GM23338 (cell line): ENCODE results near the gene ILKAP. TPM values are rescaled to one million over a fixed set of nuclear protein-coding genes. Genes with fewer than 3 reads are reported as not detected.

Source experiments
- ATAC-seq: fragments of 200-7000 bp; cut with Tn5 transposase; 3 replicates; pipeline ENCODE4 v1.9.1; 2020
- DNase-seq: peaks from one replicate; pipeline ENCODE4 v3.0.0-alpha.2; 2015; ENCODE audit warnings: low spot score
- H2AFZ ChIP-seq: fragments of 200-600 bp; sonication (generic); 2 replicates; pipeline ENCODE4 v1.8.0; 2016; ENCODE audit warnings: antibody characterized with exemption, mild to moderate bottlenecking, moderate library complexity
- H3F3A ChIP-seq: fragments of 200-600 bp; sonication (generic); replicated peaks from 2 replicates; pipeline ENCODE4 v1.8.0; 2017; ENCODE audit warnings: antibody characterized with exemption, mixed run types, low read depth
- H3K27ac ChIP-seq: fragments of 200-600 bp; sonication (generic); 2 replicates; pipeline ENCODE4 v1.6.1; 2016; ENCODE audit warnings: low read depth
- H3K27me3 ChIP-seq: fragments of 200-600 bp; sonication (generic); 2 replicates; pipeline ENCODE4 v1.8.0; 2016; ENCODE audit warnings: mild to moderate bottlenecking, mixed run types, moderate library complexity; ENCODE audit not compliant: insufficient read depth
- H3K36me3 ChIP-seq: fragments of 200-600 bp; sonication (generic); 2 replicates; pipeline ENCODE4 v1.8.0; 2016; ENCODE audit warnings: mild to moderate bottlenecking; ENCODE audit not compliant: insufficient read depth
- H3K4me1 ChIP-seq: fragments of 200-600 bp; sonication (generic); 2 replicates; pipeline ENCODE4 v1.8.0; 2016; ENCODE audit warnings: mild to moderate bottlenecking, moderate library complexity; ENCODE audit not compliant: insufficient read depth
- H3K4me2 ChIP-seq: fragments of 200-600 bp; sonication (generic); 2 replicates; pipeline ENCODE4 v1.7.1; 2017; ENCODE audit warnings: mixed run types
- H3K4me3 ChIP-seq: fragments of 200-600 bp; sonication (generic); 2 replicates; pipeline ENCODE4 v1.6.1; 2016; ENCODE audit warnings: mixed run types
- H3K79me2 ChIP-seq: fragments of 200-600 bp; sonication (generic); replicated peaks from 2 replicates; pipeline ENCODE4 v1.8.0; 2017; ENCODE audit warnings: mild to moderate bottlenecking; ENCODE audit not compliant: insufficient read depth
- H3K9me2 ChIP-seq: fragments of 200-600 bp; sonication (generic); 2 replicates; pipeline ENCODE4 v1.8.0; 2017; ENCODE audit not compliant: insufficient read depth
- H4K20me1 ChIP-seq: fragments of 200-600 bp; sonication (generic); replicated peaks from 2 replicates; pipeline ENCODE4 v1.8.0; 2017; ENCODE audit warnings: mild to moderate bottlenecking; ENCODE audit not compliant: insufficient read depth
- H3K27ac Mint-ChIP-seq: 2 replicates; pipeline ENCODE4 v1.8.0; 2020; ENCODE audit warnings: inconsistent platforms, mild to moderate bottlenecking, moderate library complexity, mixed read lengths
- H3K27me3 Mint-ChIP-seq: 3 replicates; pipeline ENCODE4 v1.8.0; 2022; ENCODE audit warnings: low read depth, mild to moderate bottlenecking, moderate library complexity, mixed read lengths, inconsistent platforms; ENCODE audit not compliant: insufficient read depth, poor library complexity
- H3K36me3 Mint-ChIP-seq: 3 replicates; pipeline ENCODE4 v1.8.0; 2021; ENCODE audit warnings: low read depth, mild to moderate bottlenecking, inconsistent platforms, moderate library complexity, mixed read lengths
- H3K4me1 Mint-ChIP-seq: 3 replicates; pipeline ENCODE4 v1.8.0; 2020; ENCODE audit warnings: mild to moderate bottlenecking, inconsistent platforms, mixed read lengths
- H3K4me3 Mint-ChIP-seq: 3 replicates; pipeline ENCODE4 v1.8.0; 2021; ENCODE audit warnings: moderate library complexity, mild to moderate bottlenecking, inconsistent platforms, mixed read lengths
- H3K9me3 Mint-ChIP-seq: 3 replicates; pipeline ENCODE4 v1.8.0; 2020; ENCODE audit warnings: moderate library complexity, mild to moderate bottlenecking, inconsistent platforms, mixed read lengths
- CTCF ChIP-seq, 2 experiments: fragments of 200-600 bp in 1 of 2; sonication (generic) in 1 of 2; conservative IDR thresholded peaks; 2 replicates each; pipeline versions ENCODE4 v1.5.1 to v1.6.1; 2016 to 2017; ENCODE audit warnings: antibody characterized with exemption in 2 of 2, low read depth in 2 of 2, mild to moderate bottlenecking in 2 of 2, moderate library complexity in 1 of 2
- ETS1 ChIP-seq: IDR thresholded peaks from 2 replicates; pipeline ENCODE4 v1.6.1; 2016; ENCODE audit warnings: antibody characterized with exemption
- JUNB ChIP-seq: IDR thresholded peaks from one replicate; pipeline ENCODE4 v1.6.1; 2016; ENCODE audit warnings: antibody characterized with exemption; ENCODE audit not compliant: unreplicated experiment
- NANOG ChIP-seq: IDR thresholded peaks from 2 replicates; pipeline ENCODE4 v1.6.1; 2016; ENCODE audit warnings: antibody characterized with exemption, borderline replicate concordance
- POLR2AphosphoS5 ChIP-seq: IDR thresholded peaks from 2 replicates; pipeline ENCODE4 v1.6.1; 2016; ENCODE audit warnings: antibody characterized with exemption, low read depth
- REST ChIP-seq: IDR thresholded peaks from one replicate; pipeline ENCODE4 v1.6.1; 2018; ENCODE audit warnings: antibody characterized with exemption; ENCODE audit not compliant: unreplicated experiment
- STAT1 ChIP-seq: IDR thresholded peaks from one replicate; pipeline ENCODE4 v1.6.1; 2016; ENCODE audit warnings: antibody characterized with exemption; ENCODE audit not compliant: unreplicated experiment
- ZNF114 ChIP-seq: fragments of 250-450 bp; sonication (Bioruptor Pico); IDR thresholded peaks from 2 replicates; pipeline ENCODE4 v1.5.0; 2020; ENCODE audit warnings: mild to moderate bottlenecking, moderate library complexity
- ZNF331 ChIP-seq: fragments of 250-450 bp; sonication (Bioruptor Pico); IDR thresholded peaks from 2 replicates; pipeline ENCODE4 v1.5.0; 2020; ENCODE audit warnings: low read depth, mild to moderate bottlenecking, moderate library complexity
- ZNF462 ChIP-seq: fragments of 250-450 bp; sonication (Bioruptor Pico); IDR thresholded peaks from 2 replicates; pipeline ENCODE4 v1.5.0; 2020; ENCODE audit warnings: mild to moderate bottlenecking, moderate library complexity
- polyA plus RNA-seq: library from polyadenylated mRNA; unstranded; fragments of >200 nt; fragmentation: Nextera tagmentation; extraction: Ambion mirVana; gene quantifications from 2 replicates; pipeline ENCODE4 v1.2.1, GENCODE V29; 2016
- total RNA-seq: library from RNA; depleted of rRNA; stranded (reverse); fragments of >200 nt; shearing (Covaris generic); gene quantifications from 2 replicates; pipeline ENCODE4 v1.2.3, GENCODE V29; 2014

Gene ILKAP
- total and polyA plus RNA-seq, 2 experiments from 2014 or later = 17.0 to 35.9 TPM

- TF ChIP-seq ZNF114 = no peak
- Histone ChIP-seq H3F3A (no peaks in the 10 kb centered on the region), H3K4me1 (no peaks in the 10 kb centered on the region), H3K36me3 (peaks cover 54% of the 10 kb centered on the region), H4K20me1 (peaks cover 3% of the 10 kb centered on the region), H3K4me2 (no peak overlapping the region), H3K27ac (no peak overlapping the region), H3K9me2 (no peaks in the 10 kb centered on the region), H3K4me3 (no peak overlapping the region), H2AFZ (no peak overlapping the region), H3K27me3 (no peaks in the 10 kb centered on the region), H3K79me2 (no peaks in the 10 kb centered on the region)
- Mint-ChIP-seq H3K27me3 (peaks cover 1% of the 10 kb centered on the region), H3K36me3 (peaks cover 80% of the 10 kb centered on the region), H3K4me3 (no peak overlapping the region), H3K27ac (no peak overlapping the region), H3K4me1 (no peaks in the 10 kb centered on the region), H3K9me3 (no peaks in the 10 kb centered on the region)
- ATAC-seq (no peak), DNase-seq (no peak)
These were observed 22.9 kb downstream of the ILKAP start for GRCh38 chr2:238180554-238180953.

- Histone ChIP-seq H4K20me1 (no peaks in the 10 kb centered on the region; the same call in none of the 2 replicates), H3K36me3 (peaks cover 29% of the 10 kb centered on the region), H3K79me2 (no peaks in the 10 kb centered on the region), H3K4me1 (no peaks in the 10 kb centered on the region), H3K27me3 (no peaks in the 10 kb centered on the region), H3K9me2 (no peaks in the 10 kb centered on the region), H3K4me2 (no peak overlapping the region), H3F3A (no peaks in the 10 kb centered on the region), H2AFZ (no peak overlapping the region), H3K27ac (no peak overlapping the region), H3K4me3 (no peak overlapping the region)
- peaks cover 61% of the 10 kb centered on the region for H3K36me3 Mint-ChIP-seq
- H3K9me3 Mint-ChIP-seq = no peaks in the 10 kb centered on the region
- TF ChIP-seq ETS1 (no peak), POLR2AphosphoS5 (no peak), CTCF (conservative IDR thresholded peaks at IDR 0.05; ENCODE audit: low read depth in 2 of 2) (no peak), JUNB (no peak), REST (no peak), NANOG (no peak), ZNF462 (CRISPR knock-in tag) (no peak), ZNF331 (no peak), ZNF114 (no peak), STAT1 (no peak)
- DNase-seq (no peak), ATAC-seq (no peak)
- no peaks in the 10 kb centered on the region for H3K4me1 Mint-ChIP-seq
- no peak overlapping the region for H3K27ac Mint-ChIP-seq
- H3K27me3 Mint-ChIP-seq = peaks cover 4% of the 10 kb centered on the region
- no peak overlapping the region for H3K4me3 Mint-ChIP-seq
These were observed 26.9 kb downstream of the ILKAP start for GRCh38 chr2:238176613-238177012.
